Keratinocyte (primary cell): Measurements from ENCODE around the gene RBM44. TPM values are rescaled to one million over a fixed set of nuclear protein-coding genes. Genes with fewer than 3 reads are reported as not detected.

ENCODE experiments used
- DNase-seq: peaks from one replicate; pipeline ENCODE4 v3.0.0-alpha.2; 2011; ENCODE audit warnings: low read depth, missing footprints, low spot score
- FAIRE-seq: peaks from 2 replicates; lab custom pipeline; 2011; peaks lifted over from hg19 to GRCh38; lab: Jason Lieb, UNC
- H2AFZ ChIP-seq: 2 replicates; pipeline ENCODE4 v1.6.0; 2012; ENCODE audit warnings: low read length, control low read depth, inconsistent platforms; ENCODE audit not compliant: control insufficient read depth
- H3K27ac ChIP-seq: 2 replicates; pipeline ENCODE4 v1.5.1; 2011; ENCODE audit warnings: low read length; ENCODE audit not compliant: control insufficient read depth, insufficient read depth
- H3K27me3 ChIP-seq: 3 replicates; pipeline ENCODE4 v1.6.0; 2011; ENCODE audit warnings: low read length; ENCODE audit not compliant: control insufficient read depth, insufficient read depth; ENCODE audit errors: extremely low read depth
- H3K36me3 ChIP-seq, 2 experiments: 2 replicates in 1 of 2; 3 replicates in 1 of 2; pipeline ENCODE4 v1.5.1; 2011; ENCODE audit warnings: low read length in 2 of 2, mild to moderate bottlenecking in 1 of 2; ENCODE audit not compliant: control insufficient read depth in 2 of 2, insufficient read depth in 2 of 2; ENCODE audit errors: extremely low read depth in 1 of 2
- H3K4me1 ChIP-seq: 3 replicates; pipeline ENCODE4 v1.5.1; 2011; ENCODE audit warnings: low read length; ENCODE audit not compliant: control insufficient read depth, insufficient read depth; ENCODE audit errors: extremely low read depth
- H3K4me2 ChIP-seq: 3 replicates; pipeline ENCODE4 v1.6.0; 2011; ENCODE audit warnings: low read depth, low read length; ENCODE audit not compliant: control insufficient read depth, insufficient read depth; ENCODE audit errors: extremely low read depth
- H3K4me3 ChIP-seq, 3 experiments: fragments of 200-600 bp in 1 of 3; sonication (generic) in 1 of 3; 2 replicates in 2 of 3; 3 replicates in 1 of 3; pipeline ENCODE4 v1.5.1; 2011 to 2016; ENCODE audit warnings: low read length in 3 of 3, mild to moderate bottlenecking in 3 of 3, control low read depth in 2 of 3, inconsistent platforms in 1 of 3, low read depth in 1 of 3, mixed read lengths in 1 of 3, mixed run types in 1 of 3, moderate library complexity in 1 of 3; ENCODE audit not compliant: control insufficient read depth in 2 of 3, insufficient read depth in 2 of 3; ENCODE audit errors: extremely low read depth in 1 of 3
- H3K79me2 ChIP-seq: 2 replicates; pipeline ENCODE4 v1.6.0; 2012; ENCODE audit warnings: low read length; ENCODE audit not compliant: control insufficient read depth, insufficient read depth
- H3K9ac ChIP-seq: 3 replicates; pipeline ENCODE4 v1.6.0; 2011; ENCODE audit warnings: low read length; ENCODE audit not compliant: control insufficient read depth, insufficient read depth; ENCODE audit errors: extremely low read depth
- H3K9me1 ChIP-seq: 3 replicates; pipeline ENCODE4 v1.6.0; 2011; ENCODE audit warnings: low read length; ENCODE audit not compliant: control insufficient read depth, insufficient read depth; ENCODE audit errors: extremely low read depth
- H3K9me3 ChIP-seq: 2 replicates; pipeline ENCODE4 v1.5.1; 2012; ENCODE audit warnings: low read depth, low read length; ENCODE audit not compliant: control insufficient read depth
- H4K20me1 ChIP-seq: 3 replicates; pipeline ENCODE4 v1.6.0; 2011; ENCODE audit warnings: low read length; ENCODE audit not compliant: control insufficient read depth, insufficient read depth; ENCODE audit errors: extremely low read depth
- CTCF ChIP-seq, 3 experiments: IDR thresholded peaks in 1 of 3; conservative IDR thresholded peaks in 1 of 3; optimal IDR thresholded peaks in 1 of 3; 2 replicates in 2 of 3; 3 replicates in 1 of 3; pipeline versions ENCODE3 to v1.5.1; 2011; ENCODE audit warnings: low read length in 3 of 3, mild to moderate bottlenecking in 3 of 3, moderate library complexity in 2 of 3, control low read depth in 1 of 3, inconsistent platforms in 1 of 3; ENCODE audit not compliant: insufficient read depth in 2 of 3; ENCODE audit errors: extremely low read depth in 1 of 3
- EZH2 ChIP-seq: IDR thresholded peaks from one replicate; pipeline ENCODE4 v1.6.1; 2012; ENCODE audit warnings: inconsistent platforms, mild to moderate bottlenecking, low read length, moderate library complexity
- dilution Hi-C: fragments of 300-500 bp; cut with MboI; formaldehyde crosslinking; loops from one replicate; pipeline ENCODE4 v1.7.0; 2020; ENCODE audit warnings: low sequenced_read_pairs; ENCODE audit not compliant: extremely low pct_ligation_motif_present
- polyA plus RNA-seq, 5 experiments: library from polyadenylated mRNA; depleted of rRNA in 3 of 5; stranded (reverse) in 3 of 5; stranded (forward) in 1 of 5; unstranded in 1 of 5; fragments of >200 nt; gene quantifications; 1 replicate in 1 of 5; 2 replicates in 3 of 5; 3 replicates in 1 of 5; pipeline versions ENCODE4 v1.2.1 to v1.2.3, GENCODE V29; 2011 to 2012; ENCODE audit warnings: missing spikeins in 2 of 5, low read depth in 1 of 5, low replicate concordance in 1 of 5
- small RNA-seq, 3 experiments: library from RNA; depleted of rRNA; stranded (forward); fragments of <200 nt; gene quantifications; one replicate each; pipeline ENCODE3, GENCODE V24; 2012; ENCODE audit warnings: low read depth in 3 of 3, low replicate concordance in 1 of 3; ENCODE audit not compliant: insufficient read length in 3 of 3

RBM44 gene
- polyA plus RNA-seq, 1 donor (not counting 4 experiments of a cell fraction or from before 2014, with no cell fraction given): 0.14 TPM

DNA sequence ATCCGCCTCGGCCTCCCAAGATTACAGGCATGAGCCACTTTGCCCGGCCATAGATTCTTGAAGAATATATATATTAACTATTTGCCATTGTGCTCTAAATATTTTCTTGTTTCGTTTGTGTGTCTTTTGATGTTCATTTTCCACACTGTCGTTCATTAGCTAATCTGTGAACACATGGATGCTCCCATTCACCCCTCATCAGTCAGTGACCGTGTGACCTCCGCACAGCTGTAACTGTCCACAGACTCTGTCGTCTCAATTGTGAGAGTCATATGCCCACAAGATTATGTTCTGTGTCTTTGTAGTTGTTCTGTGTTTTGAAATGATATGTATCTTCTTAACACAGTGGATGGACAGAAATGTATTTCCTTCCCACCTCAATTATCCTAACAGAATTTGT is 90.4 kb downstream of the RBM44 start:
- no peaks in the 10 kb centered on the region for H3K9me3 ChIP-seq
- dilution Hi-C loops: no loop called here
- H3K27ac ChIP-seq: no peak overlapping the region
- H4K20me1 ChIP-seq: no peaks in the 10 kb centered on the region
- FAIRE-seq (no peak), DNase-seq (no peak)
- H3K4me3 ChIP-seq: no peak overlapping the region
- H3K4me2 ChIP-seq: no peak overlapping the region
- H3K9me1 ChIP-seq: no peaks in the 10 kb centered on the region
- H3K36me3 ChIP-seq: no peaks in the 10 kb centered on the region
- no peaks in the 10 kb centered on the region for H3K79me2 ChIP-seq
- H3K9ac ChIP-seq: no peak overlapping the region
- H3K4me1 ChIP-seq: no peaks in the 10 kb centered on the region
- H2AFZ ChIP-seq: no peak overlapping the region
- H3K27me3 ChIP-seq: no peaks in the 10 kb centered on the region
- no peak for TF ChIP-seq CTCF (optimal IDR thresholded peaks at IDR 0.05 in 1 of 3, IDR thresholded peaks at IDR 0.05 in 1 of 3, conservative IDR thresholded peaks at IDR 0.05 in 1 of 3; ENCODE audit: extremely low read depth in 1 of 3, insufficient read depth in 2 of 3, low read length in 3 of 3)
- no peak for TF ChIP-seq EZH2

GRCh38 chr2:237889811-237890210 is 91.2 kb downstream of the RBM44 start:
- Histone ChIP-seq H3K4me2 (no peak overlapping the region), H3K9ac (no peak overlapping the region), H3K4me3 (no peak overlapping the region), H3K9me3 (no peaks in the 10 kb centered on the region), H3K27ac (no peak overlapping the region), H4K20me1 (no peaks in the 10 kb centered on the region), H2AFZ (no peak overlapping the region), H3K79me2 (no peaks in the 10 kb centered on the region), H3K4me1 (no peaks in the 10 kb centered on the region), H3K36me3 (no peaks in the 10 kb centered on the region), H3K27me3 (no peaks in the 10 kb centered on the region), H3K9me1 (no peaks in the 10 kb centered on the region)
- FAIRE-seq (no peak), DNase-seq (no peak)
- TF ChIP-seq EZH2 (no peak), CTCF (optimal IDR thresholded peaks at IDR 0.05 in 1 of 3, IDR thresholded peaks at IDR 0.05 in 1 of 3, conservative IDR thresholded peaks at IDR 0.05 in 1 of 3; ENCODE audit: extremely low read depth in 1 of 3, insufficient read depth in 2 of 3, low read length in 3 of 3) (no peak)
- dilution Hi-C loops: no loop called here

Small RNAs within 50 kb of the gene (small RNA-seq; reads per million reads assigned to genes)
- gene RF00157: 0 reads per million in 3 experiments

Other genes starting within 250 kb of the RBM44 start
- gene PRLH, start 232.2 kb upstream of the RBM44 start, polyA plus RNA-seq: not detected in 3 replicates
- 1.4 to 3.7 TPM (median 2.4 TPM) in 3 replicates for gene RAB17, start 208.0 kb upstream of the RBM44 start, polyA plus RNA-seq
- gene LRRFIP1, start 171.2 kb upstream of the RBM44 start, polyA plus RNA-seq: 69.7 to 115 TPM (median 112 TPM) in 3 replicates
- gene RAMP1, start 60.8 kb downstream of the RBM44 start, polyA plus RNA-seq: 0.37 to 2.0 TPM (median 0.69 TPM) in 3 replicates
- gene UBE2F, start 168.2 kb downstream of the RBM44 start, polyA plus RNA-seq: 63.6 to 98.6 TPM (median 95.6 TPM) in 3 replicates